ENCODE data around the gene NLRC5. TPM values are rescaled to one million over a fixed set of nuclear protein-coding genes. Genes with fewer than 3 reads are reported as not detected.

Gene NLRC5
- total RNA-seq, 1 experiment from 2014 or later: 29.7 TPM

- Histone ChIP-seq H3K9me3 (ENCODE audit: insufficient read depth, low read depth) (no peaks in the 10 kb centered on the region), H3K27me3 (ENCODE audit: insufficient read depth, low read depth) (no peaks in the 10 kb centered on the region), H3K4me1 (replicated peaks; ENCODE audit: insufficient read depth) (peaks cover 31% of the 10 kb centered on the region), H4K20me1 (ENCODE audit: insufficient read depth) (no peaks in the 10 kb centered on the region), H3K79me2 (ENCODE audit: low read depth) (no peaks in the 10 kb centered on the region), H3K36me3 (ENCODE audit: low read depth) (no peaks in the 10 kb centered on the region), H3K27ac (no peak overlapping the region), H3K4me3 (no peak overlapping the region), H2AFZ (no peak overlapping the region), H3K4me2 (no peak overlapping the region), H3K9me2 (ENCODE audit: insufficient read depth) (no peaks in the 10 kb centered on the region), H3F3A (ENCODE audit: insufficient read depth, low read depth) (peaks cover 33% of the 10 kb centered on the region; the same call in 1 of the 2 replicates)
- TF ChIP-seq EZH2 (IDR thresholded peaks at IDR 0.05; ENCODE audit: low read depth): no peak
- no peak for TF ChIP-seq CTCF (conservative IDR thresholded peaks at IDR 0.05)
- BruUV-seq (replicated peaks): no TSS peak
- intact Hi-C loops (cut with micrococcal nuclease; ENCODE audit: unreplicated experiment): loop anchor here (10.0 kb wide), 1 partner anchor 312 kb away; no protein-coding TSS in a partner anchor
- no peak for DNase-seq
- POLR2A ChIA-PET (ENCODE audit: unreplicated experiment): interaction anchor here (0.6 kb wide), 1 partner anchor 372 kb away, joined by 3 read pairs; no protein-coding TSS in a partner anchor
- CTCF ChIA-PET: no interaction called here
These were observed 6.1 kb upstream of the NLRC5 start for GRCh38 chr16:56983211-56983751.

- Histone ChIP-seq H3K79me2 (ENCODE audit: low read depth) (no peaks in the 10 kb centered on the region), H3K27ac (peak overlapping the region; percentile 81), H3K27me3 (ENCODE audit: insufficient read depth, low read depth) (no peaks in the 10 kb centered on the region), H3F3A (ENCODE audit: insufficient read depth, low read depth) (peaks cover 36% of the 10 kb centered on the region; the same call in 1 of the 2 replicates), H3K9me2 (ENCODE audit: insufficient read depth) (no peaks in the 10 kb centered on the region), H3K36me3 (ENCODE audit: low read depth) (no peaks in the 10 kb centered on the region), H3K4me2 (peak overlapping the region; percentile 61), H3K4me1 (replicated peaks; ENCODE audit: insufficient read depth) (peaks cover 31% of the 10 kb centered on the region), H2AFZ (no peak overlapping the region), H4K20me1 (ENCODE audit: insufficient read depth) (no peaks in the 10 kb centered on the region), H3K9me3 (ENCODE audit: insufficient read depth, low read depth) (no peaks in the 10 kb centered on the region), H3K4me3 (no peak overlapping the region)
- CTCF ChIA-PET: interaction anchor here (0.6 to 0.7 kb wide), 2 partner anchors 20 to 115 kb away, joined by 3 to 6 read pairs; no protein-coding TSS in a partner anchor
- BruUV-seq (replicated peaks): no TSS peak
- TF ChIP-seq CTCF (conservative IDR thresholded peaks at IDR 0.05) (no peak), EZH2 (IDR thresholded peaks at IDR 0.05; ENCODE audit: low read depth) (no peak)
- POLR2A ChIA-PET (ENCODE audit: unreplicated experiment): interaction anchor here (0.6 to 0.7 kb wide), 2 partner anchors 20 to 201 kb away, joined by 3 to 8 read pairs; partner anchors contain the start of gene PSME3IP1
- intact Hi-C loops (cut with micrococcal nuclease; ENCODE audit: unreplicated experiment): loop anchor here (10.0 kb wide), 1 partner anchor 310 kb away; no protein-coding TSS in a partner anchor
- DNase-seq: peak; percentile 64 to 91
These were observed 4.7 kb upstream of the NLRC5 start for GRCh38 chr16:56984639-56985038.

- H3K4me3 ChIP-seq: no peak overlapping the region; the same call in 1 of the 2 replicates
- POLR2A ChIA-PET (ENCODE audit: unreplicated experiment): no interaction called here
These were observed 3.9 kb upstream of the NLRC5 start for GRCh38 chr16:56985288-56985961.

More at GRCh38 chr16:56985288-56985961, 3.9 kb upstream of the NLRC5 start:
- Histone ChIP-seq H3F3A (ENCODE audit: insufficient read depth, low read depth) (peaks cover 36% of the 10 kb centered on the region; the same call in 1 of the 2 replicates), H3K36me3 (ENCODE audit: low read depth) (no peaks in the 10 kb centered on the region), H3K27me3 (ENCODE audit: insufficient read depth, low read depth) (no peaks in the 10 kb centered on the region), H3K4me1 (replicated peaks; ENCODE audit: insufficient read depth) (peaks cover 37% of the 10 kb centered on the region), H3K9me3 (ENCODE audit: insufficient read depth, low read depth) (no peaks in the 10 kb centered on the region), H4K20me1 (ENCODE audit: insufficient read depth) (no peaks in the 10 kb centered on the region), H3K79me2 (ENCODE audit: low read depth) (no peaks in the 10 kb centered on the region), H3K4me2 (peak overlapping the region; percentile 61), H3K9me2 (ENCODE audit: insufficient read depth) (no peaks in the 10 kb centered on the region), H3K27ac (peak overlapping the region; percentile 81), H2AFZ (0 out of 2 replicates have a peak overlapping the region, but pooled peaks have one; percentile 49)
- BruUV-seq (replicated peaks): TSS peak; percentile 78
- intact Hi-C loops (cut with micrococcal nuclease; ENCODE audit: unreplicated experiment): loop anchor here (10.0 kb wide), 1 partner anchor 309 kb away; no protein-coding TSS in a partner anchor
- no peak for TF ChIP-seq CTCF (conservative IDR thresholded peaks at IDR 0.05)
- TF ChIP-seq EZH2 (IDR thresholded peaks at IDR 0.05; ENCODE audit: low read depth): no peak
- peak; percentile 59 to 77 for DNase-seq
- CTCF ChIA-PET: no interaction called here

All from PC-9 (cell line).